Activated effector memory CD4-positive, alpha-beta T cell treated with Interleukin-2 at 50 U/mL for 16 hours (primary cell): Measurements from ENCODE around the gene AKAP9.
"Not testable (repeated sequence)": the region's sequence is repeated elsewhere in the genome, so short reads cannot be mapped to it uniquely, and the experiment has no call there.

Source experiments
- DNase-seq: peaks from one replicate; pipeline ENCODE4 v3.0.0-alpha.2; 2020

The AKAP9 gene

DNA sequence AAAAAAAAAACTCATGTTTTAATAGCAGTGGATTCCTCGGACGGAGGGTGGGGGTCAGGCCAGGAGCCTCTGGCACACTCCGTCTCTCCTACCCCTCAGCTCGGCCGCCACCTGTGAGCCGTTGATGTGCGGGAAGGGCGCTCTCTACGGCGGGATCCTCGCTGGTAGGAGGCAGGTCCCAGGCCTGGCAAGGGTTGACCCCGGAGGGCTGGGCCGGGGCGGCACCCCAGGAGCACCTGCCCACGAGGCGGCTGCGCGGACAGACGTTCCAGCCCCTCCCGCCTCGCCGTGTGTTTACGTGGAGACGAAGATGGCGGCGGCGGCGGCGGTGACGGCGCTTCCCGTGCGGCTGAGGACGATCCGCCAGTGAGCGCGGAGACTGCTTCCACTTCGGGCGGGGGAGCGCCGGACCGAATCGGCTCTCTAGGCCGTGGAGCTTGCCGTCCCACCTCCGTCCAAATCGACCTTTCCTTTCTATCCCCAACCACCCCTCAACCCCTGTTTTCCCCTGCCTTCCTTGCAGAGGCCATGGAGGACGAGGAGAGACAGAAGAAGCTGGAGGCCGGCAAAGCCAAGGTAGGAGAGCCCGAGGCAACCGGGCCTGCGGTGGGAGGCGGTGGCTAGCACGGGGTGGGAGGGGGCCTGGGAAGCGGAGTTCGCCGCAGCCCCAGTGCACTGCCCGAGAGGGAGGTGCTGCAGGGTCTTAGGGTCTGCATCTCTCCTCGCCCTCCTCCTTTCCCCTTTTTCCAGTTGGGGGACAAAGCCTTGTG is at the start of gene AKAP9:
Gene AKAP9 (plus strand): TSS at position 291 of the 770 bp plus-strand sequence. CDS start 238 bp downstream, at position 529.
- peak; percentile 80 for DNase-seq

DNA sequence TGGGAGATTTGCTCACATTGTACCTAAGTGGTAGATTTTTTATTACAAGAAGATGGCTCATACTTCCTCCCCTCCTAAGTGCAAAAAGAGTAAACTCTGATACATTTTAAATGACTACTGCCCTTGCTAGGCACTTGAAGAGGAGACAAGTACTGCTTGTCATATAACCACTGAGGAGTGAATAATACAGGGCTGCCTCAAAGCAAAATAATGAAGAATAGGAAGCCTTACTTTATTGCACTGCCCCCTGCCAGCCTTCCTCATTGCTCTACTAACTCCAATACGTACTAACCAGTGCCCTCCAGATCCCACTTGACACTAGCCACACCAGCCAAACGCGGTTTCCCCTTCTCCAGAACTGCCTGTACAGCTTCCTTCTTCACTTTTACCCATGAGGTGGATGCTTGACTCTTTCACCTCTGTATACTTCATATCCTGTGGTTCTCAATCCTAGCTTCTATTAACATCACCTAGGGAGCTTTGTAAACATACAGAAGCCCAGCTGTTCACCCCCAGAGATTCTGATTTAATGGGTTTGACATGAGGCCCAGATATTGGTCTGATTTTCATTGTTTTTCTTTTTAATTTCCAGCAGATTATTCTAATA is 48.5 kb upstream of the AKAP9 start:
- no peak for DNase-seq

DNA sequence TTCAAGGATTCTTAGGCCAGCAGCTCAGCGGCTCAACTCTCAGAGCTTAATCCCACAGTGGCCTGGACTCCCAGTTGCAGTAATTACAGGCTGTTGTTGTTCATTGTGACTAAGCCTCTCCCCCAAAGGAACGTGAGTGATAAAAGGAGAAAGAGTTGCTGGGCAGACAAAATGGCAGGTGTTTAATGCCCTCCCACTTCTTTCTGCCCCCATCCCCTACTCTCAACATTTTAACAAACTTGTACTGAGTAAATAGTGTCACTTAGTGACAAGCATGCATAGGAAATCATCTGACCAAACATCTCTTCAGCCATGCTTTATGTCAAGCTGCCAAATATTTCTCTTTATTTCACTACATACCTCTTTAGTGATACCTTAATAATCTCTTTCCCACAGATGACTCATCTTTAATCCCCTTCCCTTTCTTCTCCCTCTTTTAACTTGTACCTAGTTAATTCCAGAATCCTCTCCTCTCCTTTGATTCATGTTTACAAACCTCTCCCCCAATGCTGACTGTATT is 47.8 kb upstream of the AKAP9 start:
- no peak for DNase-seq

DNA sequence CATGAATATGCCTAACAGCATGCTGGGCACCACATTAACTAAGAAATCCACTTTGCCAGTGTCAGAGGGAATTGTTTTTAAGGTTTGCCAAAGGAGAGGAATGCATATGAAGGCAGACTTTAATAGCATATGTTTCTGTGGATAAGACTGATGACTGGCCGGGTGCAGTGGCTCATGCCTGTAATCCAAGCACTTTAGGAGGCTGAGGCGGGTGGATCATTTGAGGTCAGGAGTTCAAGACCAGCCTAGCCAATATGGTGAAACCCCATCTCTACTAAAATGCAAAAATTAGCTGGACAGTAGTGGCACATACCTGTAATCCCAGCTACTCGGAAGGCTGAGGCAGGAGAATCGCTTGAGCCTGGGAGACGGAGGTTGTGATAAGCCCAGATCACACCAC is 47.0 kb upstream of the AKAP9 start:
- not testable (repeated sequence) for DNase-seq

DNA sequence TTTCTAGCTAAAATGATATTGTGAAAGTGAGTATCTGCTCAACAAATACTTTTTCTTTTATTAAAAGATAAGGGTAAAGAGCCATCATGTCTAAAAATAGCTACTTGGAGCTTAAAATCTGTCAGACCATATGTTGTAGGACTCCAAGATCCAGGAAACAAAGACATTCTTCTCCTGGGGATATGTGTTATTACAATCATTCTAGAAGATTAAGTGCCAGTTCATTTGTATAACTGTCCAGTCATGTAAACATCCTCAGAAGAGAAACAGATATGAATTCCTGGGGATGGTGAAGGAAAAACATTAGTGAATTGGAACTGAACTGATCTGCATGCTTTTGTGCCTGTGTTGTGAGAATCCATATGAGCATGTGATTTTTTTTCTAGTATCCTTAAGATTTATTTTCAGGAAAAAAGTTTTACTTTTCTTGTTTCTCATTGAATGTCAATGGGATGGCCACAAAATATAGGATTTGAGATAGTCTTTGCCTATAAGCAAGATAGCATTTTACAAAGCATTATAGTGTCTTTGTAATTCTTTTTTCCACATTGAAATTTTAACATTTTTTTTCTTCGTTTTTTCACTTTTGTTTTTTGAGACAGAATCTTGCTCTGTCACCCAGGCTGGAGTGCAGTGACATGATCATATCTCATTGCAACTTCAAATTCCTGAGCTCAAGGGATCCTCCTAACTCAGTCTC is 45.7 kb upstream of the AKAP9 start:
- no peak for DNase-seq

DNA sequence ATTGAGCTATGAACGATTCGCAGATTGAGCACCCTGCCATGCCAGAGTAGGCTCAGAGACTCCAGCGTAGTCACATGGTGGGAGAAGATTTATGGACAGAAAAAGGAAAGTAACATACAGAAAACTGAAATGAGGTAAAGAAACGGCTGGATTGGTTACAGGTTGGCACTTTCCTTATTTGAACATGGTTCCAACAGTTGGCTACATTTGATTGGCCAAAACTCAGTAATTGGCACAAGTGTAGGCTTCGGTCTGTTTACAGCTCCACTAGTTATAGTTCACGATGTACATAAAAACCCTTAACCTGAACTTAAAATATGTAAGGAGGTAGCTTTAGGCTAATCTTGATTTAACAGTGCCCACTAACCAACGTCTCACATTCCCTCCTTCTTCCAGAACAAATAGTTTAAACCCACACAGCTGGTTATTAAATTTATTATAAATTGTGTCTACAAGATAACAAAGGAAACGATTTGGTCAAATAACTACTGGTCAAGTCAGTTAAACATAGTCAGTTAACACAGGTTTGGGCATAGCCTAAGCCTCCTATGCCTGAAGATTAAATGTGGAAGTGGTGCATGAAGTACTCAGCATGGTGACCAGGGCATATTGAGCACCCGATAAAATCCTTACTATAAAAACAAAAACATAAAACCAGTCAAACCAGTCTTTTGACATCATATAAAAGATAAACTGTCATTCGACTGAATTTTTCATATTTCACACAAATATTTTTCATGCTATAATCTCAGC is 42.2 kb upstream of the AKAP9 start:
- no peak for DNase-seq

DNA sequence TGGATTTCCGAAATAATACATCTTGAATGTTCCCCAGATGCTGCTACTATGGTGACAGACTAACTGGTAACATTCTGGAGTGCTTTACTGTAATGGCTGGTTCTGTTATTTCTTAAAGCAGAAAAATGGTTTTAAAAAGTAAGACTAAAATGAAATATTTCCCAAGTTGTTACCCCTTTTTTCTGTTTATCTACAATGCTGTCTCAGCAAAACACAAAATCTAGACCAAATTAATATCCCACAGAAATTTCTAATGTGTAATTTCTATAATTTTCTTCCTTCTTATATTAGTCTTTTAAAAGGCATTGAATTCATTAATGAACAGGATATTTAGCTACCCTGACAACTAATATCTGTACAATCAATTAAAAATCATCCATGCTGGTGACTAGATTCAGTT is 41.1 kb upstream of the AKAP9 start:
- DNase-seq = no peak

DNA sequence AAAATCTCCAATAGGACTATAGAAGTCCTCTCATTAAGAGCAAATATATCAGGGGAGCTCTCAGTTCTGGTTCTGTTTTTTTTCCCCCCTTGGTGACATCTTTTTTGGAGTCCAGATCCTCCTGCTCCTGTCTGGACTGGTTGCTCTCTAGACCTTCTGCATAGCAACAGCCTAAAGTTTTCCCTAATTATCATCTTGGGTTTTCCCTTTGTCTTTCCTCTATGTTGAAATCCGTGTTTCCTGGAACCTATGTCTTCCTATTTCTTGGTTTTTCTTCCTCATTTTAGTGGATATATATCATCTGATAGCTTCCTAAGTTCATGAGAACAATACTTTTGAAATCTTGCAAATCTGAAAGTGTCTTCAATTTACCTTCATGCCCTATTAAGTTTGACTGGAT is 30.5 kb upstream of the AKAP9 start:
- DNase-seq = no peak

DNA sequence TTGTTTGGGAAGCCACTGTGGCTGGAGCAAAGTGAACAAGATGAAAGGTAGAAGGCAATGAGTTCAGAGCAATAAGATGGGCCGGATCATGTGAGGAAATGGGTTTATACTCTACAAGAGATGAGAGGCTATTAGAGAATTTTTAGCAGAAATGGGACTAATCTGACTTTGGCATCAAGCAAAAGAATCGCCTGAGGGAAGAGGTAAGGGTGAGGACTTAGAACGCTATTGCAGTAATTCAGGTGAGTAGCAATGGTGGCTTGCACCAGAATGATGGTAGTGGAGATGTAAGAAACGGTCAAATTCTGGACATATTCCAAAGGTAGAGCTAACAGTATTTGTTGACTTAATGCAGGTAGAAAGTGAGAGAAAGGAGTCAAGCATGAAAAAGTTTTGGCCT is 29.5 kb upstream of the AKAP9 start:
- no peak for DNase-seq

DNA sequence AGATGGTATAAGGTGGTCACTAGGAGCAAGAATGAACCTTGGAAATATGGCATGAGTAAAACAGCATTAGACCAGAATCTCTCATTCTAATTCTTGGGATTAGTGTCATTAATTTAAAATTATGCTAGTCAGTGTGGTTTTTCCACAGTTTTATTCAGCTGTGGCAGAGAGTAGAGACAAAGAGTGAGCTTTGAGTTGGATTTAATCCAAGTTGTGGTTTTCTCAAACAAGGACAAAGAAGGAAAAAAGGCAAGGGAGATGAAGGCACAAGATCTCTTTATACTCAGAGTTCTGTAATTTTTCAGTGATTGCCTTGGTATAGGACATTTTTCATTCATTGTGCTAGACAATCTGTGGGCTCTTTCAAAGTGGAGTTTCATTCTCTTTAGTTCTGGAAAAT is 28.2 kb upstream of the AKAP9 start:
- no peak for DNase-seq

DNA sequence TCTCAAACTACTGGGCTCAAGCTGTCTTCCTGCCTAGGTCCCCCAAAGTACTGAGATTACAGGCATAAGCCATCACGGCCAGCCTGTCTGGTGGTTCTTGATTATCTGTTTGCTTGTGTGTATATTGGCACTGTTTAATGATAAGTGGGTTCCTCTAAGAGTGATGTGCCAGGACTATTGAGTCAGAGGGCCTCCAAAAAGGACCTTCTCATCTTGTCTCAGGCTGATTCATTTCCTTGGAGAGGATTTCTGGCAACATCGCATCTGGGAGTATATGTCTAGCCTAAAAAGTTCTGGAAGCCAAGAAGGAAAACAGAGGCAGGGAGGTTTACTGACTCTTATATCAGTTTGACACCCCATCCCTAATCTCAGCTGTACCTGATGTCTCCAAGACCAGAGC is 27.1 kb upstream of the AKAP9 start:
- DNase-seq = no peak

DNA sequence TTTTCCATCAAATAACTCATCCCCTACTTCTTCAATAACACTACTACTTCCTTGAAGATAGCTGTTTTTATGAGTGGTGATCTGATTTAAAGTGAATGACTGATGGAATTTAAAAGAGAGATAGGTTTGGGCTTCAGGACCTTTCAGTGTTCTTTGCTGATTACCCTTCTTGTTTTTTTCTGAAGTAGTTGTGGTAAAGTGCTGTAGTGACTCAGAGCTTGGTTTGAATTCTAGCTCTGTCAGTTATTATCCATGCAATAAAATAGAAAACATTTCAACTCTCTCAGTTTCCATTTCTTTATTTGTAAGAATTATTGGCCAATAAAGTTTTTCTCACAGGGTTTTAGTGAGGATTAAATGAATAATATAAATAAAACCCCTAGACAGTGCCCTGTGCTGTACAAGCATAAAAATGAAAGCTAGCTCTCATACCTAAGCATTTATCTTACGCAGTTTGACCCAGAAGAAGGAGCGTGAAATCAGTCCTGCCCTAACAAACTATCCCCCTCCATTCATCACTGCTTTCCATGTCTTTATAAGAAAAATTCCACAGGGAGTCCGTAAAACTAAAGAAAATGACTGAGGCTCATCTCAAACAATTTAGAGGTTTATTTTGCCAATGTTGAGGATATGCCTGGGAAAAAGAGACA is 25.1 kb upstream of the AKAP9 start:
- no peak for DNase-seq

DNA sequence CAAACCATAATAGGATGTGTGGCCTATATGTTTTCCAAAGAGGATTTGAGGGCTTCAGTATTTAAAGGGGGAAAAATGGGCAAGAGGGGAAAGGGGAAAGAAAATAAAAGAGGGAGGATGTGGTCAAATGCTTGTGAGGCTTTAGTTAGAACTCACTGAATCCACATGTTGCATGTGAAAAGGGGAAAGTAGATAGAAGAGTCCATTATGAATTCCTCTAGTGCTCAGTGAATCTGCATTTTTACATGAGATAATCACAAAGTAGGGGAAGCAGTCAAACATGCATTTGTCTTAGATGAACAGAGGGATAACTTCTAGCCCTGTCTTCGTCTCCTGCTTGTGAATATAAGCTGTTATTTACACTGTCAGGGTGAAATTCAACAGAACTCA is 24.6 kb upstream of the AKAP9 start:
- no peak for DNase-seq

DNA sequence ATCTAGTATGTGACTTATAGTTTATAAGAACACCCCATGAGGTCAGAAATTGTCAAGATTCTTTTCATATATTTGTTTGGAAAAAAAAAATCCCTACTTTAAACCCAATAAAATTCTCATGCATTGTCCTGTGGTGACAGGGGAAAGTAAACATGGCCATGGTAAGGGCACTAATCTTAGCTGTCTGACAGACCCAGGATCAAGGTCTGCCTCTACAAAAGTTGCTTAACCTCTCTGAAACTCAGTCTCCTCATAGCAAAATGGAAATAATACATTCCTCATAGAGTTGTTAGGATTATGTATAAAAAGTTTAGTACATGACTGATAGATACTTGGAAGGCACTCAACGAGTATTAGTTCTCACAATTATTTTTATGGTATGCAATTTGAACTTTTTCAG is 22.3 kb upstream of the AKAP9 start:
- DNase-seq = no peak

DNA sequence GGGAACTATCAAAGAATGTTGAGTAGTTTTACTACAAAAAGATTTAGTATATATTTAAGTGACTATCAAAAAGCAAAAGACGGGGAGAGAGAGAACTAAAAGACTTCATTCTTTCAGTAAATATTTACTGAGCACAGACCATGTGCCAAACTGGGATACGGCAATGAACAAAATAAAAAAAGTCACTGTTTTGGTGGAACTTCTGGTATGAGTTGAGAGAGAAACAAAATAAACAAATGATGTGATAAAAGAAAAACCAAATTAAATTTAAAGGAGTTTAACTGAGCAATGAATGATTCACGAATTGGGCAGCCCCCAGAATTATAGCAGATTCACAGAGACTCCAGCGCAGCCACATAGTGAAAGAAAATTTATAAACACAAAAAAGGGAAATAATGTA is 17.8 kb upstream of the AKAP9 start:
- no peak for DNase-seq

DNA sequence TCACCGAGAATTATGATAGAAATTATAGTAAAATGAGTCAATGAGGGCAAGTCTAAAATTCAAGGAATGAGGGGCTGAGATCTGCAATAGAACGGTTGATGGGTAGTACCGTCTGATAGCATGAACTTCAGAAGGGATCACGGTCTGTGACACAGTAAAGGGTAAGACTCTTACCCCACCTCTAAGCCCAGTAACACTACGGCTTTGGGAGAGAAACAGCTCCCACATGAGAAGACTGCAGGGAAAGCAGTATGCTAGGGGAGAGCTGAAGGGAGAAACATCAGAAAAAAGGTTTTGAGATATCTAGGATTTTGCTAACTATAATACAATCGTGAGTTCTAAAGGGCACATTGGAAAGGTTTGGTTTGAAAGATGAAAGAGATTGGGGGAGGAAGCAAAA is 12.8 kb upstream of the AKAP9 start:
- no peak for DNase-seq

DNA sequence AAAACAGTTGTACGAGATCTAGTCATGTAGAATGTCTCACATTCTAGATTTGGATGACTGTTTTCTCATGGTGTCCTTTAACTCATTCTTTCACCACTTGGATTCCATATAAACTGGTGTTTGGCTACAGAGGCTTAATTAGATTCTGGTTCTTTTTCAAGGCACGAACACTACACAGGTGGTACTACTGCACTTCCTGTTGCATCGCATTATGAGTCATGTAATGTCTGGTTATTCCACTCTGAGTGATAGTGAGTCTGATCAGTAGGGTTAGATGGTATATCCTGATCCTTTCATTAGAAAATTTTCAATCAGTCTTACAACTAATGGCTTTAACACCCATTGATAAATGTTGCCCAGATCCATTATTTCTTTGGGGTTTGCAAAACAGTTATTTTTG is 11.2 kb upstream of the AKAP9 start:
- DNase-seq = no peak

DNA sequence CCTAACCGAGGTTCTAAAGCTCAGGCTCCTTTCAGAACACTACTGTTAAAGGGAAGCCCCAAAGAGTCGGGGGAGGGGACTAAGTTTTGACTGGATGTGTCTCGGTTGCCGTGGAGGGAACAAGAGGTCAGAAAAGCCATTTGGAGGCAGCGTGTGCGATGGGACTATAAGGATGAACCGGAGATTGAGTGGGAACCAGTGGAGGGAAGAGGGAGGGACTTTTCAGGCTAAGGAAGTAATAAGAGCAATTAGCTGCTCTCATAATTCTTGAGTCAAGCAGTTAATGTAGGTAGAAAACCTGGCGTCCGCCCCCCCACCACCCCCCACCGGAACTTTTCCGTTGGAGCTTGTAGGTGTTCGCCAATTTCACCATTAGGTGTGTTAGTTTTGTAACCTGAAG is 491 bp upstream of the AKAP9 start:
- no peak for DNase-seq

DNA sequence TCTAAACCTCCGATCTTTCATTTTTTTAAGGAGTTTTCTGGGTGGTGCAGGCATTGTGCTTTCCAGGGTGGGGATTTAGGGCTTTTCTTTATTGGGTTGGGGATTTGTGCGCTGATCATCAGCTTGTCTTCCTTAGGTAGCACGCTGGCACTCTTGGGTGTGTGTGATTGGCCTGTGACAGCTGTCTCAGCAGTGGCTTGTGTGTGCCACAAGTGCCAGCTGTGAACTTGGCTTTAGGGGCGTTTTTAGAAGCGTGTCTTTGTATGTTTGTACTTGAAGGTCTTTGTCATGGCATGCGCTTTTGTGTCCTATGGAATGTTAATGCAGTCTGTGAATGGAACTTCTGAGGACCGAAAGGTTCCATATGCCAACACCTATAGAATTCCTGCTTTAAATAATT is 788 bp downstream of the AKAP9 start:
- DNase-seq = peak; percentile 15

DNA sequence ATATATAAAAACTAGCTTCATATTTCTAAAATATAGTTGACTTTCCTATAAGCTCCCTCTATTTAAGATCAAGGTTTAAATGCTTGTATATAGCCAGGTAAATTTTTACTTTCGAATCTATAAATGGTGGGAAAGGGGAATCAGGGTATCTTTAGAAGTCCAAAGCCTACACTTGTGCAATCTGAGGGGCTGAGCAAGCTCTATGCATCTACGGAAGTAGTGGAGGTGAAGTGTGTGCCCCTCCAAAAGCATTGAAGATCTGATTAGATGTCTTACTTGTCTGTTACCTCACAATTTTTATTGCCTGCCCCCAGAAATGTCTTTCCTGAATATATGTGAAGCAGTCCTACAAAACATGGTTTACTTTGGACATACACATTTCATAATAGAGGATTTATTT is 1.6 kb downstream of the AKAP9 start:
- no peak for DNase-seq

DNA sequence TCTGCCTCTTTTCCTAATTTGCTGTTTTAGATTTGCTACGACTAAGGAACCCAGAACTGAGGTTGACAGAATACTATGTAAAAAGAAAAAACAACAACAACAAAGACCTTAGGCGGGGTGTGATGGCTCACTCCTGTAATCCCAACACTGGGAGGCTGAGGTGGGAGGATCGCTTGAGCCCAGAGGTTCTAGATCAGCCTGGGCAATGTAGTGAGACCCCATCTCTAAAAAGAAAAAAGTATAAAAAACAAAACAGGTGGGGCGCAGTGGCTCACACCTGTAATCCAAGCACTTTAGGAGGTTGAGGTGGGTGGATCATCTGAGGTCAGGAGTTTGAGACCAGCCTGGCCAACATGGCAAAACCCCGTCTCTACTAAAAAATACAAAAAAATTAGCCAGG is 4.3 kb downstream of the AKAP9 start:
- not testable (repeated sequence) for DNase-seq

DNA sequence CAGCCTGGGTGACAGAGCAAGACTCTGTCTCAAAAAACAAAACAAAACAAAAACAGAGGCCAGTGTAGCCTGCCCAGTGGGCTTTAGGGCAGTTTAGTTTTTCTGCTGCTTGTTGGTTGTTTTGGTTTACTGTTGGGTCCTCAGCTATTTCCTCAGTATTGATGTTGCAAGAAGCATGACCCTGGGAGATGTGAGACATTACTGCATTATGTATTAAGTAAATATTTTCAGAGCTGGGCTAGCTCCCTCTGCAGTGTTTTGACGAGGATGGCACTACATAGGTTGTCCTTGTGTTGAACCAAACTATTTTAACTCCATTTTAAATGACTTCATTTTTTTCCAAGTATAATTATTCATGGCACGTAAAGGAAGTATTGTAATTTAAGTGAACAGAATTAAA is 4.8 kb downstream of the AKAP9 start:
- DNase-seq = no peak

DNA sequence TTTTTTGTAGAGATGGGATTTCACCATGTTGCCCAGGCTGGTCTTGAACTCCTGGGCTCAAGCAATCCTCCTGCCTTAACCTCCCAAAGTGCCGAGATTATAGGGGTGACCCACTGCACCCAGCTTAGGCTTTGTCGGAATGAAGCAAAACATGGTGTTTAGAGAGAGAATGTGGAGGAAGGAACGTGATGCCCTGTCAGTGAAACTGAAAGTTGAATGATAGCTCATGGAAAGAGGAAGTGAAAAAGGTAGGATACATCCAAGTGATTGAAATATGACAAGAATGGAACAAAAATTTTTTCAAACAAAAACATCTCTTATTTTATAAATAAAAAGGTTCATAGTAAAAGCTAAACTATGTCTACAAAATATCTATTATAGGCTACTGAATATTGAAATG is 5.9 kb downstream of the AKAP9 start:
- DNase-seq = no peak
